ENCODE data around the gene EIF6.

GRCh38 chr20:35238170-35238569 is 46.4 kb downstream of the EIF6 start:
- no peak for TF ChIP-seq CTCF (IDR thresholded peaks at IDR 0.05 in 8 of 11, conservative IDR thresholded peaks at IDR 0.05 in 3 of 11)
- no peak for TF ChIP-seq POLR2AphosphoS5 (IDR thresholded peaks at IDR 0.05)
